Inflammatory macrophage (primary cell): ENCODE measurements around the gene CSF3.

ENCODE experiments used
- DNase-seq, 2 donors: peaks; one replicate each; pipeline ENCODE4 v3.0.0-alpha.2; 2020 to 2022

The CSF3 gene

GRCh38 chr17:40062329-40063186, 47.3 kb downstream of the CSF3 start, which contains the start of gene THRA:
TSS of gene THRA (plus strand) at chr17:40062965. CDS start at chr17:40074489, 11,524 bp downstream.
- peak; percentile 48 to 77 for DNase-seq

- peak; percentile 83 to 90 for DNase-seq
These were observed 48.0 kb downstream of the CSF3 start for GRCh38 chr17:40063187-40063771.

GRCh38 chr17:40063901-40064531, 48.8 kb downstream of the CSF3 start:
- DNase-seq, result peak; percentile 95 to 99

GRCh38 chr17:40064971-40065768, 49.9 kb downstream of the CSF3 start:
- no peak for DNase-seq

GRCh38 chr17:40065769-40066510, 50.7 kb downstream of the CSF3 start:
- DNase-seq, result no peak
